ENCODE results near the gene BEST4. TPM values are rescaled to one million over a fixed set of nuclear protein-coding genes. Genes with fewer than 3 reads are reported as not detected.
"Not testable (repeated sequence)": the region's sequence is repeated elsewhere in the genome, so short reads cannot be mapped to it uniquely, and the experiment has no call there.

BEST4 gene
- polyA plus RNA-seq, 3 donors: 1.1 to 1.3 (median 1.1) TPM

- peak; percentile 88 for DNase-seq
These were observed 31.8 kb upstream of the BEST4 start for GRCh38 chr1:44819608-44820327.

DNA sequence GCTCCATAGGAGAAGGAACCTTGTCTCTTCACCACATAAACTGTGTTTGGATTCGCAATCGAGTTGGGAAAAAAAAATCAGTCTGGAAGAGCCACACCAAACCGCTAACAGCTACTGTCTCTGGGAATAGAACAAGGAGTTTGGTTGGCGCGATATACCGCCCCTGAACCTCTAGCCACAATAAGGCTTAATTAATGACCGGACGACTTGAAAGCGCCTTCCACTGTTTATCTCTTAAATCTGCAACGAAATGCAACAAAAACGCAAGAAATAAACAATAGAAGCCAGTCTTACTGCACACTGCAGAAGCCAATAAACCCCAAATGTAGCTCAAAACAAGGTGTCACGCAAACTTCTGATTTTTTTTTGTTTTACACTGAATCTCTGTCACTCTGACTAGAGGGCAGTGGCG is 31.2 kb upstream of the BEST4 start:
- DNase-seq: no peak

- no peak for DNase-seq
These were observed 30.0 kb upstream of the BEST4 start for GRCh38 chr1:44817771-44818495.

DNA sequence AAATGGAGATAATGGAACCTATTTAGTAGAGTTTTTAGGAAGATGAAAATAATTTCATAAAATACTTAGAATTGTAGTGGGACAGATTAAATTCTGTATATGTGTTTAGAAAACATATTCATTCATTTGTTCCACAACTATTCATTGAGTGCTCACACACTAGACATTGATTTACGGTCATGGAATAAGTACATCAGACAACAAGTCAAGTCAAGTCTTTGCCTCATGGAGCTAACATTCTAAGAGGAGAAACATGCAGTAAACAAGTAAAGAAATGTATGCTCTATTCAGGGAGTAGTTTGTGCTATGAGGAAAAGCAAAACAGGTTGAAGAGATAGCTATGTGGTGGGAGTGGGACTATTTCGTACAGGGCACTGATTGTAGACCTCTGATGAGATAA is 29.3 kb upstream of the BEST4 start:
- DNase-seq: no peak

GRCh38 chr1:44815926-44816325 is 28.0 kb upstream of the BEST4 start:
- not testable (repeated sequence) for DNase-seq

- DNase-seq: no peak
These were observed 25.0 kb upstream of the BEST4 start for GRCh38 chr1:44812822-44813543.

GRCh38 chr1:44811234-44811633 is 23.3 kb upstream of the BEST4 start:
- no peak for DNase-seq

DNA sequence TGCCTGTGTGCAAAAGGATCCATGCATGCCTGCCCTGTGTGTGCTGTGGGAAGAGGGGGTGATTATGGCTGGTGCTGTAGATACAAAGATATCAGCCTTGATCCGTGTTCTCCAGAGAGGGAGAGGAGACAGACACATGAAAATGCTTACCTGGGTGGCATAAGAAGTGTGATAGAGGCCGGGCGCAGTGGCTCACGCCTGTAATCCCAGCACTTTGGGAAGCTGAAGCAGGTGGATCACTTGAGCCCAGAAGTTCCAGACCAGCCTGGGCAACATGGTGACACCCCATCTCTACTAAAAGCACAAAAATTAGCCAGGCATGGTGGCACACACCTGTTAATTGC is 22.8 kb upstream of the BEST4 start:
- DNase-seq: not testable (repeated sequence)

DNA sequence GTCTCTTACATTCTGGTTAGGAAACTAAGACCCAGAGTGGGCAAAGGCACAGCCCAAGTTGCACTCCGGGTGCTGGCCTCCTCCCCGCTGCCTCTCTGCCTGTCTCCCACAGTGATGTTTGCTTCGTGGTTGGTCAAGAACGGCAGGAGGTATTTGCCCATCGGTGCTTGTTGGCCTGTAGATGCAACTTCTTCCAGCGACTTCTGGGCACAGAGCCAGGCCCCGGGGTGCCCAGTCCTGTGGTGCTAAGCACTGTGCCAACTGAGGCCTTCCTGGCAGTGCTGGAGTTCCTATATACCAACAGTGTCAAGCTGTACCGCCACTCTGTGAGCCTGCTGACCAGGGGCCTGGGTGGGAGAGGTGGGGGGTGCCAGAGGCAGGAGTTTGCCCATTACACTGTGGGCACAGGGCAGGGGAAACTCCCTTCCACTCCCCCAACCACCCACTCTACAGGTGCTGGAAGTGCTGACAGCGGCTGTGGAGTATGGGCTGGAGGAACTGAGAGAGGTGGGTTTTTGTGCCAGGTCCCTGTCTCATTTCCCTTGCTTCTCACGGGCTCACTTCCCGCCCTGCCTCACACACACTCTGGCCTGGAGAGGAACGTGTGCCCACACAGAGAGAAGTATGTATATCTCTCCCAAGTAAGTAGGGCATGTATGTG is 22.3 kb upstream of the BEST4 start:
- no peak for DNase-seq

- DNase-seq: peak; percentile 31
These were observed 21.3 kb upstream of the BEST4 start for GRCh38 chr1:44808938-44809917.

DNA sequence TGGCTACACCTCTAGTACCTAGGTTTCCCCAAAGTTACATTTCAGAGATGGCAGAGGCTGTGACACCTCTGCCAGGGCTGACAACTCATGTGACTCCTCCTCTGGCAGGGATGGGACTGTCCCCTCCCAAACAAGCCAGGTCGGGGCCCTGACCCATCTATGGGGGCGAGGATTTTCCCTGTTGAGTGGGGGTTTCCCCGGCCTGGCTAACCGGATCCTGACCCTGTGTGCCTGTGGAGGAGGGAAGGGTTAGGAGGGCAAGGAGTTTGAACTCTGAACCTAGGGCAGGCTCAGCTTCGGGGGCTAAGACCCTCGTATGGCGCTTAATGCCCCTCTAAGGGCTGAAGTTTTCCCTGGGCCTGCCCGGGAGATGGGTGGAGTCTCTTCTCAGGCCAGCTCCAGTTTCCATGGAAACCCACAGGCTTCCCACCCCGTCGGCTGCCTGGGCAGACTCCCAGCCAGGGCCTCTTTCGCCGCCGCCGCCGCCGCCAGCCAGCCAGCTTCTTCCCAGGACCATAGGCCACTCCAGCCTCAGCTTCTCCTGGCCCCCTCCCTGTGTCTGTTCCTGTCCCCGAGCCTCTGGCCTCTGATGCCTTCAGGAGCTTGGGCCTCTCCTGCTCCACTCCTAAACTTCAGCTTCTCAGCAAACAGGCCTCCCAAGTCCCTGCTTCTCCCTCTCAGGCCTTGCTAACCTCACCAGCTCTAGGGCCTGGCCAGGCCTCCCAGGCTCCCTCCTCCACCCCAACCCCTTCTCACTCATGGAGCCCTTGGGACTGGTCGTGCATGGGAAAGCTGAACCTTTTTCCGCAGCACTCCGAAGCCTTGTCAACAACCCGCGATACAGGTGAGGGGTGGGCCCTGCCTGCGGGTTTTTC is 20.3 kb upstream of the BEST4 start, which contains the start of gene BTBD19:
Gene BTBD19, plus strand, starts transcription at position 461 of the 875 bp plus-strand sequence. Its CDS starts 298 bp downstream, at position 759.
- DNase-seq: peak; percentile 90

DNA sequence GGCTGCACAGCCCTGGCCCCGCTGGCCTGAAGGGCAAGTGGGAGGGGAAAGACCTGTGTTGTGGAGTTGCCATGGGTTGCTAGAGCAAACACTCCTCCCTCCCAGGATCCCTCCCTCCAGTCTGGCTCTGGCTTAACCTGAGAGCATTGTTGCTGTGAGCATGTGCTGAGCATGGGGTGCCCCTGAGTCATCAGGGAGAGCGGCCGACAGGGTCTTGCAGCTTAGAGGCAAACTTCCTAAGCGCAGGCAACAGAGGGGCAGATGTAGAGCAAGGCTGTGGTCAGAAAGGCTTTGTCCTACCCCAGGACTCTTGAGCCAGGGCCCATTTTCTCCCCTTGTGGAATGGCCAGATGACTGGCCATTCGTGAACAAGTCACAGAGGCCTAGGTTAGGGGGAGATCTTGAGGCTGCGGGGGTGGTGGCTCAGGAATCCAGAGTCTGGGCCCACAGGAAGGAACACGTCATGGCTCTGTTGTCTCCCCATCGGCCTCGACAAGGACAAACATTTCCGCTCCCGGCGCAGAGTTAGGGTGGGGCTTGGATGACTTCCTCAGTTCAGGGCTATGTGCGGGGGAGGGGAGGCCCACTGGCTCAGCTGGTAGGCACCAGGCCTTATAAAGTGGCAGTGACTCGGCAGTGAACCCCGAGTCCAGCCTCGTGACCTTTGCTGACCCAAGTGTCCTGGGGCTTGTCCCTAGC is 19.5 kb upstream of the BEST4 start:
- peak; percentile 94 for DNase-seq

GRCh38 chr1:44806704-44807363 is 18.9 kb upstream of the BEST4 start, which contains the start of gene DYNLT4:
TSS of gene DYNLT4 (minus strand) at chr1:44807351. CDS start at chr1:44806668, 683 bp downstream.
- DNase-seq: no peak

GRCh38 chr1:44806025-44806703 is 18.2 kb upstream of the BEST4 start:
- no peak for DNase-seq

GRCh38 chr1:44805311-44806024 is 17.5 kb upstream of the BEST4 start:
- DNase-seq: no peak

DNA sequence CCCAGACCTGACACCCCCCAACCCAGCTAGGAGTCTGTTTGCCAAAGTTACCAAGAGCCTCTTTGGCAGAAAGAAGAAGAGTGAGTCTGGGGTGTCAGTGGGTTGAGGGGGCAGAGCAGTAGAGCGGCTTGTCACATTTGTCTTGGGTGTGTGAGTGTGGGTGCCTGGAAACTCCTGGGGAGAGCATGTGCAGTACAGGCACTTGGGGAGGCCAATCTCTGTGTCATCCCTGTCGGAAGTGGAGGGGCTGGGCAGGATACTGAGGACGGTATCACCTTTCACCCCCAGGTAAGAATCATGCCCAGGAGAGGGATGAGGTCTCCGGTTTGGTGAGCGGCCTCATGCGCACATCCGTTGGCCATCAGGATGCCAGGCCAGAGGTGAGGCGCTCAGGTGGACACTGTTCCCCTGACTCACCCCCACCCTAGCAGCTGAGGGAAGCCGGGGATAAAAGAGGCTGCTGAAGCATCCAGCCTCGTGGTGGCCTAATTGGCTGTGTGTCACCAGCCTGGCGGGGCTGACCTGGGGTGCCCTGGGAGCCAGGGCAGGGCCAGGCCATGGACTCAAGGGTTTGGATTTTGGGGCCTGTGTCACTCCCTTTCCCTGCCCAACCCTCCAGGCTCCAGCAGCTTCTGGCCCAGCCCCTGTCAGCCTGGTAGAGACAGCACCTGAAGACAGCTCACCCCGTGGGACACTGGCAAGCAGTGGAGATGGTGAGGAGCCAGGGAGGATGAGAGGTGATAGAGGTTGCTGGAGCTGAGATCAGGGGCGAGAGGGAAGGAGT is 15.5 kb upstream of the BEST4 start:
- no peak for DNase-seq

- DNase-seq: no peak
These were observed 15.0 kb upstream of the BEST4 start for GRCh38 chr1:44803062-44803311.
